ENCODE measurements around the gene FAM53A.

FAM53A gene

GRCh38 chr4:1683736-1684505 lies at the start of gene FAM53A:
Gene FAM53A, minus strand, starts transcription at chr4:1684313. Its CDS starts 15,572 bp downstream, at chr4:1668741.
- DNase-seq: peak; percentile 57 to 71

GRCh38 chr4:1732911-1733310 lies 48.8 kb upstream of the FAM53A start:
- no peak for DNase-seq

GRCh38 chr4:1731180-1731579 lies 47.1 kb upstream of the FAM53A start:
- DNase-seq: no peak

- DNase-seq: no peak
These were observed 46.5 kb upstream of the FAM53A start for GRCh38 chr4:1730532-1731135.

- no peak for DNase-seq
These were observed 44.2 kb upstream of the FAM53A start for GRCh38 chr4:1728061-1728980.

GRCh38 chr4:1727117-1728031 lies 43.3 kb upstream of the FAM53A start:
- DNase-seq: peak; percentile 64 to 68

GRCh38 chr4:1726146-1726934 lies 42.2 kb upstream of the FAM53A start:
- DNase-seq: peak; percentile 65 to 70

GRCh38 chr4:1725521-1725920 lies 41.4 kb upstream of the FAM53A start:
- DNase-seq: no peak

GRCh38 chr4:1723131-1723801 lies 39.2 kb upstream of the FAM53A start:
- peak in 1 of 2 experiments; percentile 29 for DNase-seq

- DNase-seq: no peak
These were observed 38.5 kb upstream of the FAM53A start for GRCh38 chr4:1722551-1723118.

GRCh38 chr4:1721666-1722550 lies 37.8 kb upstream of the FAM53A start:
- DNase-seq: peak in 1 of 2 experiments; percentile 21

GRCh38 chr4:1721003-1721665 lies 37.0 kb upstream of the FAM53A start, which contains the start of the genes TACC3 and TMEM129:
Gene TACC3, plus strand, starts transcription at chr4:1721521. Its CDS starts 1,901 bp downstream, at chr4:1723422.
Gene TMEM129, minus strand, starts transcription at chr4:1721323. Its CDS starts 486 bp downstream, at chr4:1720837.
- peak; percentile 88 to 89 for DNase-seq

GRCh38 chr4:1720163-1720983 lies 36.3 kb upstream of the FAM53A start:
- peak in 1 of 2 experiments; percentile 15 for DNase-seq

GRCh38 chr4:1718095-1718850 lies 34.2 kb upstream of the FAM53A start:
- DNase-seq: no peak

GRCh38 chr4:1717129-1718094 lies 33.3 kb upstream of the FAM53A start:
- DNase-seq: no peak

Data from Kasumi-1 (cell line).